KBM-7 (cell line): ENCODE measurements around the gene NPSR1.
"Not testable (repeated sequence)": the region's sequence is repeated elsewhere in the genome, so short reads cannot be mapped to it uniquely, and the experiment has no call there.

Experiments used
- DNase-seq: peaks from one replicate; pipeline ENCODE4 v3.0.0-alpha.2; 2015
- in situ Hi-C: fragments of 300-500 bp; cut with MboI; formaldehyde crosslinking; loops from 2 replicates; pipeline ENCODE4 v1.14.3; 2020; ENCODE audit warnings: low sequenced_read_pairs, low pct_unique_long_range_greater_than_20kb, mixed read lengths

Gene NPSR1

DNA sequence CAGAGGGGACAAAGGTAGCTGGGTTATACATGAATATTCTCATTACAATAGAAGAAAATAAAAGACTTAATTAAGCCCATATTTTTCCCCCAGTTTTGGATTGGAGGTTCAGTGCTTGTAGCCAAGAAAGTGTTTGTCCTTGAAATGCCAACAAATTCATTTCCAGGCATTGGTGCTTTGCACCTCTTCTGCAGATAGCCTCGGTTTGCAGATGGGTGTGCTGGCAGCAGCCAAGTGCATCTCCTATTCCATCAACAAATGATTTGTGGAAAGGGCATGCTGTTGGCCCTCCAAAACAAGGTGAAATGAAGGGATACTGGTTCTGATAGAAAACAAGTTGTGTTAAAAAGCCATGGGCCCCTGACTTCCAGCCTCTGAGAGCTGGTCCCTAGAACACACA is 192.0 kb downstream of the NPSR1 start:
- in situ Hi-C loops, result no loop called here
- DNase-seq, result no peak

DNA sequence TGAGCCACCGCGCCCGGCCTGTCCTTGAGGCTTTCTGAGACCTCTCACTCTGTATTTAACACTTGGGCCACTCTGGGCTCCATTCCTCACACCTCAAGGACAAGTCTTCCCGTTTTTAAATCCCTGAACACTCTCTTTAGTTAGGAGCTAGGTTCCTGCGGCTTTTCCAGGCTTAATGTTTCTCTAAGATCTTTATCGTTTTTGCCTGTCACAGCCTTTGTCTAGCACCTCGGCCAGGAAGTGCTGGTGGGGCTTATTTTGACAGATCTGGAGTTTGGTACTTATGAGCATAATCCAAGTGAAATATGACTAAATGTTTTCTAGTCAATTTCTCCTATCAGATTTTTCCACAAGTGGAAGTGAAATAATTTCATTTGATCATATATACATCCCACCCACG is 192.7 kb downstream of the NPSR1 start:
- no peak for DNase-seq
- in situ Hi-C loops, result no loop called here

DNA sequence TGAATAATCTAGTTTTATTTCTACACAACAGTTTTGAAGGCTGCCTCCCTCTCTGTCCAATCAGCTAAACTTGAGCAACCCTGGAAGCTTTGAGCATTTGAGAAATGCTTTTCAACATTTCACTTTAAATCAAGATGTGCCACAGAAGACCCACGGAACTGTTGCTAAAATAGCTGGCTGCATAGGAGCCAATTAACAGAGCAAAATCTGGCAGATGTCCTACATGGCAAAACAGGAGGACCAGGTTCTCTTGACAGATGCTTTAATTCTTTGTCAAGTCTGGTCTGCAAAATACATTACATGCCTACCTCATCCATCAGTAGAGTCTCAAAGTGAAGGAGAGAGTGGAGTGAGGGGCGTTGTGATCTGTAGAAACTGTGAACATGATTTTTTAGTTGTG is 193.4 kb downstream of the NPSR1 start:
- DNase-seq, result no peak
- in situ Hi-C loops, result no loop called here

DNA sequence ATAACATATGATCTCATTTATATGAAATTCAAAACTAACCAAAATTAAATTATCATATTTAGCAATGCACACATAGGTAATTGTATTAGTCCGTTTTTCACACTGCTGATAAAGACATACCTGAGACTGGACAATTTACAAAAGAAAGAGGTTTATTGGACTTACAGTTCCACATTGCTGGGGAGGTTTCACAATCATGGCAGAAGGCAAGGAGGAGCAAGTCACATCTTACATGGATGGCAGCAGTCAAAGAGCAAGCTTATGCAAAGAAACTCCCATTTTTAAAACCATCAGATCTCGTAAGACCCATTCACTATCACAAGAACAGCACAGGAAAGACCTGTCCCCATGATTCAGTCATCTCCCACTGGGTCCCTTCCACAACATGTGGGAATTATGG is 200.4 kb downstream of the NPSR1 start:
- in situ Hi-C loops, DNase-seq: not testable (repeated sequence)

DNA sequence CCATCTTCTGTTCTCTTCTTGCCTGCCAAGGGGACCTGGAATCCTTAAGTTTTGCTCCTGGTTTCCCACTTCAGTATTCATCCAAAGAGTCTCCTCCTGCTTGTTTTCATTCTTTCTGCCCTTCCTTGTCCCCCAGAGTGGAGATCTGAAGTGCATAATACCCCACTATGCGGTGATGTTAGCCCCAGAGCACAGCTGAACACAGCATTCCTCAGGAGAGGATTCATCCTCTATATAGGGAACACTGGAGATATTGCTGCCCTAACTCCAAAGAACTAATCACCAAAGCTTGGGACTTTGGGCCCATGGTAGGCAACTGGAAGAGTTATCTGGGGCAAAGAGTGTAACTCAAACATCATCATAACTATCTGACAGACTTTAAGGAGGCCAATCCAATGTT is 201.3 kb downstream of the NPSR1 start:
- in situ Hi-C loops, DNase-seq: not testable (repeated sequence)

DNA sequence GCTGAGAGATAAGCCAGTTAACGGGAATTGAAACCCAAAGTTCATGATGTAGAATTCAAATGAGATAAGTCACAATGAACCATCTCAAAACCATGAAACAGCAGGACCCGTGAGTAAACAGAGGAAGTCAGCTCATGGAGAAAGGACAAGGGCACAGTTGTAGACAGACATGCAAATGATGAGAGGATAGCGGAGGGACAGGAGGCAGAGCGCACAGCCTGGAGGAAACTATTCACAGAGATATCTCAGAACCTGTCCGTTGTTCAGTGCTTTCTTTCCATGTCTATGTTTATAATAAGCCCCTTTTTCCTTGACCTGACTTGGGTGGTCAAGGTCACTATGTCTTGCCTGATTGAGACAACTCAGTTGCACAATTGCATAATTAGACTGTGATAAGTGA is 208.2 kb downstream of the NPSR1 start:
- DNase-seq, in situ Hi-C loops: not testable (repeated sequence)

DNA sequence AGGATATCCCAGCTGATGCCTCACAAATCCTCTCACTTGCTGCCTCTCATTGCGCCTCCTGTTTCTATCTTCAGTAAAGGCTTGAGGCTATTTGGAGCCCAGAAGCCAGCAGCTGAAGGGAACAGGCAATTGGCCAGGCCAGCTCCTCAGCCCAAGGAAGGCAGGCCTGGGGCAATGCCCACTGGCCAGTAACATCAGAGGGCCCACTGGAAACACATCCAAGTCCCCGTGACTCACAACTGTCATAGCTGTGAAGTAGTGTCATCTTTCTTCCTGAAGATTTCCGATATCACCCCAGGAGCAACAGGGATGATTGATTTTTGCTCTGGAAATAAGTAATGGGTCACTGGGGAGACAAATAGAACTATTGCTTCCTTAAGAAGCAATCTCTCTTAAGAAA is 209.3 kb downstream of the NPSR1 start:
- in situ Hi-C loops, result not testable (repeated sequence)

DNA sequence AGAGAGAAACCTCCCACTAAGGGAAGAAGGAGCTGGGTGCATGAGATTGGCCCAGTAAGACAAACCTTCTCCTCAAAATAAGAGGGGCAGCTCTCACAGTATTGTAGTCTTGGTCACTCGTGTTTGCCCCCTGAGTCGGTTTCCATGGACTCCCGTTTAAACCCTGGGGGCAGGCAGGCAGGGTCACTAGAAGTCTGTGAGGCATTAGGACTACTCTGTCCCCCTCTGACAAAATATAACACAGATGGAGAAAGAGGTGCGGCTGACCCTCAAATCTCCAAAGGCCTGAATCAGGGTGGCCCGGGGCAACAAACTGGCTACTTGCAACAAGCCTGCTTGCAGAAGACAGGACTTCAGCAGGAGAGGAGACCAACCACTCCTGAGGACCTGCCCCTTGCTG is 210.6 kb downstream of the NPSR1 start:
- in situ Hi-C loops, DNase-seq: not testable (repeated sequence)

More for the DNA sequence above, 209.3 kb downstream of the NPSR1 start:
- DNase-seq, result not testable (repeated sequence)

DNA sequence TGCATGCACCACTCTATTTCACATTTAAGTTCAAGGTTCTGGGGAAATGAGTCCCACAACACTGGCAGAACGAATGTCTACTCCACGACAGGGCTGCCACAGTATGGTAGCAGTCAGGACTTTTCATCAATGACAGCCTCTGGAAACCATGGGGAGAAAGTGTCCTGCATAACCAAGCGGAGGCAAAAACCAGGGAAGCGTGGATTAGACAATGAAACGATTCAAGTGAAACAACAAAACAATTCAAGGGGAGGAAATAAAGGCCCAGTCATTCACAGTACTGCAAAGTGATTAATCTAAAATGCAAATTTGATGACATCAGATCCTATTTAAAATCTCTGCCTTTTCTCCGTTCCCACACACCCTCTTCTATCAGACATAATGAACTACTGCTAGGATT is 211.0 kb downstream of the NPSR1 start:
- no peak for DNase-seq
- in situ Hi-C loops, result no loop called here

DNA sequence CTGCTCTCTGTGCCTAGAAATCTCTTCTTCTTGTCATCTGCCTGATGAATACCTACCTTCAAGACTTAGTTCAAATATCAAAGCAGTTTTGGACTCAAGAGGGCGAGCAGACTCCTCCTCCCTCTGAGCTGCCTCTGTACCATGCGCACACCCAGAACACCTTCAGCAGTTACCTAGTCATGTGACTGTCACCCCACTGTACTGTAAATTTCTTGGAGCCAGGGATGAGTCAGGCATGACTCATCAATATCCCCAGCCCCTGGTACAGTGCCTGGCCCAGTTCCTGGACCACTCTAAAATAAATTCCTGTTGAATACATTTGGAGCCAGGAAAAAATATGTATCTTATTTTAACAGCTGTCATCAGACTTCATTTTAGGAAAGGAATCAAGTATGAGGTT is 212.0 kb downstream of the NPSR1 start:
- DNase-seq, in situ Hi-C loops: not testable (repeated sequence)

DNA sequence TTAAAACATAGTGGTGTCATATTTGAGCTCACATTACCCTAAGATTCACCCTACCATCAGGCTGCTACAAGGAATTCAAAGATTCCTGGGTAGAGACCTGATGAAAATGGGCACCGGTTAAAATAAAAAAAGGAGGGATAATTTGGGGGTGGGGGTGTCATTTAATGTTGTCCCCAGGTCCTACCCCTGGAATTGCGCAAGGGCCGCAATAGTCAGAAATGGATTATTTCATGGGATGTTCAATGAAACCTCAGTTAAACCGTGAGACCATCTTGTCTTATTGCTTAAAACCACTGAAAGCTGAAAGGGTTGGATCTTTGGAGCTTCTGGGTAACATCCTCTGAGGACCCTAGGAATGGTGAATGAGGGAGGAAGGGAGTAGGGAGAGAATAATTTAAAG is 216.3 kb downstream of the NPSR1 start:
- in situ Hi-C loops, DNase-seq: not testable (repeated sequence)

DNA sequence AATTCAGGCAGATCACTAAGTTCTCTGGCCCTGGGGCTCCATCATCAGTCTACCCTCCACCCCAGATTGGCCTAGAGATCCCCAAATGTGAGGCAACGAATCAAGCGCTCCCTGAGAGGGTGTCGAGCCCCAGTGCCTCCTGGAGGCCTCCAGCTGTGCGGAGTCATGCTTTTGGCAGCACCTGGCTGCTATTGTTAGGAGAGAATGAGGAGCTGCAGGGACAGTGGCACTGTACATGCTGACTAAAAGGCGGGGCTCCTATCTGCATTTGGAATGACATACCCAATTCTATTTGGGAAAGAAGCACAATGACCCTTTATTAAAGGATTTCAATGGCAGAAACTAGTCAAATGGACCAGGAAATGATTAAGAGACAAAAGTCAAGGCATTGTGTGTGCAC is 217.5 kb downstream of the NPSR1 start:
- in situ Hi-C loops, result no loop called here
- no peak for DNase-seq

DNA sequence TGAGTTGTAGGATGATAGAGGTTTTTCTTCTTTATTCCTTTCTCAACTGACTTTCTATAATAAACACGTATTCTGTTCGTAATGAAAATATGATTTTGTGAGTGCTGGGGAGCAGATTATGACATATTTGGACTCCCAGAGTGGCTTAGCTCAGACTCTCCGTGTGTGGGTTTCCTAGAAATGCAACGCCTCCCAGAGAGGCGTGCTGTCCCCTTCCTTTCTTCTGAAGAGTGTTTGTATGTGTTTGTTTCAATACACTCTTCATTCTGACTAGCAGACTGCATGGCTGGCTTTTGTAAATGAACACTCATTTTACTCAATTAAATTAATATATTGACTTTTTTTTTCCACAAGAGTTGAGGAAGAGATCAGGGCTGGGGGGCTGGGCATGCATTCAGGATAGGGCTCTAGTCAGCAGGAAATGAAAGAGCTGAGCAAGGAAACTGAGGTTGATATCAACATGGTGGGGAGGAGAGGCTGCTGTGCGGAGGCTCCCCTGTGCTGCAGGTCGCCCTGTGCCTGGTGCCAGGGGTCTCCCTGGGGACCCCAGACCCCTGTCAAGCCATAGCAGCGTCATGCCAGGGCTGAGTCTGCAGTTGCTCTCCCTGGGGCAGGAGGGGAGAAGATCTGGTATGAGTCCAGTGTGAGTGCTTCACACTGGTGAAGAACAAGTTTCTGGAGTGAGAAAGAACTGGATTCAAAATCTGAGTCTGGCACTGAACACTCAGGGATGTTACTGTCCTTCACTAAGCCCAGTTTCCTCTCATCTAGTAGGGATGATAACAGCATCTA is 221.1 kb downstream of the NPSR1 start:
- DNase-seq, in situ Hi-C loops: not testable (repeated sequence)

DNA sequence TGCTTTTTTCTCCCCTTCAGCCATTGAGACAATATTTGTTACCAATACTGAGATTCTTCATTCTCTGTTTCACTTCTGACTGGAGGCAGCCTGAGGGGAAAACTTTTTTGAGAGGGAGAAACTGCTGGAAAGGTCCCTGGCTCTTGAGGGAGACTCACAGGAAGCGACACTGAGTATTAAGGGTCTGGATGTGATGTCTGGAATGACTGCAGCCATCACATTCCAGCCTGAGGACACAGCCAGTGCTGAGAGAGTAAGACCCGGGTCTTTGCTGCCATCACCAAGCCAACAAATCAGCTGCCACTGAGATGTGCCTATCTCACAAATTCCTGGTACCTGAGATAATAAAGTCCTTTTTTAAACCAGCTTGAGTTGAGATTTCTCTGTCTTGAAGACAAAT is 221.9 kb downstream of the NPSR1 start:
- no peak for DNase-seq
- in situ Hi-C loops, result no loop called here

DNA sequence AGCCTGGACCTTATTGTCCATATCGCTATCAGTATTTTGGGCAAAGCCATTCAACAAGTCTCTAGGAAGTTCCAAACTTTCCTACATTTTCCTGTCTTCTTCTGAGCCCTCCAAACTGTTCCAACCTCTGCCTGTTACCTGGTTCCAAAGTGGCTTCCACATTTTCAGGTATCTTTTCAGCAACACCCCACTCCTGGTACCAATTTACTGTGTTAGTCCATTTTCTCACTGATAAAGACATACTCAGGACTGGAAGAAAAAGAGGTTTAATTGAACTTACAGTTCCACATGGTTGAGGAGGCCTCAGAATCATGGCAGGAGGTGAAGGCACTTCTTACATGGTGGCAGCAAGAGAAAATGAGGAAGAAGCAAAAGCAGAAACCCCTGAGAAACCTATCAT is 225.8 kb downstream of the NPSR1 start:
- DNase-seq, in situ Hi-C loops: not testable (repeated sequence)

DNA sequence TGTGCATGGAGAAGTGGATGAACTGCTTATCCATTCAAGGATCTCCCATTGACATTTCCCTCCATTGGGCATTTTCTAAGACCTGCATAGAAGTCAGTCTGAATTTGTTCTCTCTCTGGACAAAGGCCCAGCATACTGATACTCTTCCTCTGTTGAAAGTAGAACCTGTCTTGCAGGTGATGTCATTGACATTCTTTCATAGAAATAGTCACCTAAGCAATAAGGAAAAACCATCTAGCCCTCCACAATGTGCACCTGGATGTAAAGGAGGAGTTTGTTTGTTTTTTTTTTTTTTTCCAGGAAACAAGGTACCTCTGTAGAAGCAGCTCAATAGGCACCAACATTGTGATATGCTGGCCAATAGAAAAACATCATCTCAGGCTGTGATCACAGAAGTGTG is 228.8 kb downstream of the NPSR1 start:
- DNase-seq, result no peak
- in situ Hi-C loops, result no loop called here

DNA sequence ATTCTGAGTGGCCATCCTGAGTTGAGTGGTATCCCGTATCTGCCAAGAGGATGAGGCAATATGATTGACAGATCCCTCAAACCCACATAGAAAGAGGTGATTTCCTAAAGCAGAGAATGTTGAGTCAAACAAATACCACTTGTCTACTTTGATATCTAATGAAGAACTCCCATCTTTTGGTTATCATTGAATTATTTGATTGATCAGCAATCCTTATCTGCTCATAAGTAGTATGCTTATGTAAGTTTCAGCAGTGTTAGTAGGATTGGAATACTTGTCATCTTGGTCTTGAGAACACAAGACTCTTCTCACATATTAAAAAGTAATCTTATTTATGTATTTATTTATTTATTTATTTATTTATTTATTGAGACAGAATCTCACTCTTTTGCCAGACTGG is 231.9 kb downstream of the NPSR1 start:
- in situ Hi-C loops, result no loop called here
- no peak for DNase-seq

DNA sequence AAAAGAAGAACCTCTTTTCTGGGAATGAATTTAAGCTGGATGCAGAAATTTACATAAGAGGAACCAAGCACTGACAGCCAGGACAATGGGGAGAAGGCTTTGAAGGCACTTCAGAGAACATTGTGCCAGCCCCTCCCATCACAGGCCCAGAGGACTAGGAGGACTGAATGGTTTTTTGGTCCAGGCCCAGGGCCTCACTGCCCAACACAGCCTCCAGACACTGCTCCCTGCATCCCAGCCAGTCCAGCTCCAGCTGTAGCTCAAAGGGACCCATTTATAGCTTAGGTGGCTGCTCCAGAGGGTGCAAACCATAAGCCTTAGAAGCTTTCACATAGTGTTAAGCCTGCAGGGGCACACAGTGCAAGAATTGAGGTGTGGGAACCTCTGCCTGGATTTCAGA is 237.2 kb downstream of the NPSR1 start:
- in situ Hi-C loops, result no loop called here
- no peak for DNase-seq
